GM12878 (cell line): Measurements from ENCODE around the gene FAM221A. TPM values are rescaled to one million over a fixed set of nuclear protein-coding genes. Genes with fewer than 3 reads are reported as not detected.

Experiments used
- ATAC-seq: fragments of 200-7000 bp; cut with Tn5 transposase; 3 replicates; pipeline ENCODE4 v1.9.1; 2020; ENCODE audit warnings: mild to moderate bottlenecking, moderate library complexity
- BruUV-seq: library from RNA; stranded (reverse); fragments of 400-500 nt; replicated peaks from 2 replicates; lab custom pipeline; 2021; lab: Mats Ljungman, UMichigan
- CTCF ChIA-PET: fragments of 300-600 bp; sonication (Branson Sonifier 250); formaldehyde crosslinking; extraction: SDS; loops from one replicate; lab custom pipeline; 2021; ENCODE audit warnings: inconsistent platforms; lab: Yijun Ruan, JAX
- POLR2A ChIA-PET: fragments of 350-600 bp; formaldehyde crosslinking; extraction: SDS; loops from one replicate; lab custom pipeline; 2021; ENCODE audit warnings: inconsistent platforms; lab: Charles Lee
- RAD21 ChIA-PET: fragments of 300-600 bp; sonication (Branson Sonifier 250); formaldehyde crosslinking; loops from one replicate; lab custom pipeline; 2023; ENCODE audit warnings: antibody characterized with exemption; ENCODE audit not compliant: unreplicated experiment; lab: Charles Lee
- SMC1A ChIA-PET: fragments of 300-600 bp; sonication (Branson Sonifier 250); formaldehyde crosslinking; loops from one replicate; lab custom pipeline; 2023; ENCODE audit not compliant: unreplicated experiment, uncharacterized antibody; lab: Charles Lee
- DNase-seq: peaks from one replicate; pipeline ENCODE4 v3.0.0-alpha.2; 2011; ENCODE audit warnings: low read depth, low spot score
- FAIRE-seq: peaks from 3 replicates; lab custom pipeline; 2011; peaks lifted over from hg19 to GRCh38; lab: Jason Lieb, UNC
- H2AFZ ChIP-seq: 2 replicates; pipeline ENCODE4 v1.6.0; 2011; ENCODE audit warnings: low read depth, low read length, control low read depth; ENCODE audit not compliant: control insufficient read depth
- H3K27ac ChIP-seq: 2 replicates; pipeline ENCODE4 v1.5.1; 2011; ENCODE audit warnings: control low read depth; ENCODE audit not compliant: control insufficient read depth, insufficient read depth
- H3K27me3 ChIP-seq, 2 experiments: replicated peaks in 1 of 2; 2 replicates each; pipeline versions ENCODE4 v1.6.0 to v1.6.1; 2011; ENCODE audit warnings: low read length in 1 of 2; ENCODE audit not compliant: control insufficient read depth in 2 of 2, insufficient read depth in 2 of 2
- H3K36me3 ChIP-seq, 2 experiments: 2 replicates each; pipeline ENCODE4 v1.5.1; 2011; ENCODE audit warnings: low read length in 1 of 2; ENCODE audit not compliant: control insufficient read depth in 2 of 2, insufficient read depth in 2 of 2
- H3K4me1 ChIP-seq: 2 replicates; pipeline ENCODE4 v1.6.1; 2011; ENCODE audit warnings: mild to moderate bottlenecking, low read length, moderate library complexity, mixed read lengths; ENCODE audit not compliant: control insufficient read depth, insufficient read depth
- H3K4me2 ChIP-seq: 2 replicates; pipeline ENCODE4 v1.6.0; 2011; ENCODE audit warnings: control low read depth; ENCODE audit not compliant: control insufficient read depth, insufficient read depth
- H3K4me3 ChIP-seq: fragments of 200-600 bp; sonication (generic); 2 replicates; pipeline ENCODE4 v1.5.1; 2016
- H3K79me2 ChIP-seq: 2 replicates; pipeline ENCODE4 v1.6.0; 2011; ENCODE audit warnings: low read length; ENCODE audit not compliant: control insufficient read depth, insufficient read depth
- H3K9ac ChIP-seq: 2 replicates; pipeline ENCODE4 v1.8.0; 2011; ENCODE audit warnings: low read length, control low read depth, mixed read lengths; ENCODE audit not compliant: control insufficient read depth, insufficient read depth
- H3K9me3 ChIP-seq: replicated peaks from 3 replicates; pipeline ENCODE4 v1.5.1; 2011; ENCODE audit warnings: mild to moderate bottlenecking, low read length; ENCODE audit not compliant: control insufficient read depth, insufficient read depth
- H4K20me1 ChIP-seq: 2 replicates; pipeline ENCODE4 v1.6.0; 2011; ENCODE audit not compliant: control insufficient read depth, insufficient read depth
- ATF2 ChIP-seq: IDR thresholded peaks from 2 replicates; pipeline ENCODE4 v1.6.1; 2012; ENCODE audit warnings: low read length, inconsistent platforms
- CBX3 ChIP-seq: fragments of 200-600 bp; sonication (generic); IDR thresholded peaks from 2 replicates; pipeline ENCODE4 v1.6.1; 2016; ENCODE audit warnings: low read depth, borderline replicate concordance
- CTCF ChIP-seq, 3 experiments: IDR thresholded peaks in 2 of 3; conservative IDR thresholded peaks in 1 of 3; 2 replicates each; pipeline ENCODE4 v1.5.1; 2011; ENCODE audit warnings: low read depth in 3 of 3, low read length in 3 of 3, mild to moderate bottlenecking in 3 of 3, control low read depth in 2 of 3, moderate library complexity in 2 of 3, inconsistent platforms in 1 of 3, mixed read lengths in 1 of 3; ENCODE audit not compliant: control insufficient read depth in 2 of 3, insufficient read depth in 1 of 3; ENCODE audit errors: extremely low read depth in 1 of 3
- EED ChIP-seq: sonication (generic); IDR thresholded peaks from 2 replicates; pipeline ENCODE4 v1.6.1; 2016; ENCODE audit warnings: antibody characterized with exemption, low read depth
- FOS ChIP-seq: IDR thresholded peaks from 3 replicates; pipeline ENCODE4 v1.6.1; 2011; ENCODE audit warnings: borderline replicate concordance; ENCODE audit not compliant: insufficient read length; ENCODE audit errors: extremely low read depth
- KAT2A ChIP-seq: conservative IDR thresholded peaks from 2 replicates; pipeline ENCODE4 v1.6.1; 2011; ENCODE audit warnings: low read depth, low read length; ENCODE audit not compliant: control insufficient read depth
- MEF2A ChIP-seq: IDR thresholded peaks from 2 replicates; pipeline ENCODE4 v1.6.1; 2011; ENCODE audit warnings: low read depth, mild to moderate bottlenecking, low read length, moderate library complexity; ENCODE audit not compliant: insufficient read depth
- POU2F2 ChIP-seq: IDR thresholded peaks from 3 replicates; pipeline ENCODE4 v1.6.1; 2011; ENCODE audit warnings: low read depth, mild to moderate bottlenecking, low read length, borderline replicate concordance
- RELA ChIP-seq: fragments of 450-650 bp; IDR thresholded peaks from 2 replicates; pipeline ENCODE4 v1.8.0; 2014; ENCODE audit warnings: borderline replicate concordance; ENCODE audit not compliant: partially characterized antibody
- REST ChIP-seq: IDR thresholded peaks from 2 replicates; pipeline ENCODE4 v1.6.1; 2012; ENCODE audit warnings: mild to moderate bottlenecking, low read depth, low read length
- SMAD1 ChIP-seq: fragments of 450-650 bp; IDR thresholded peaks from 2 replicates; pipeline ENCODE4 v1.6.1; 2018; ENCODE audit warnings: mild to moderate bottlenecking, low read depth; ENCODE audit not compliant: partially characterized antibody
- SMARCA5 ChIP-seq: fragments of 450-650 bp; IDR thresholded peaks from 2 replicates; pipeline ENCODE4 v1.6.1; 2017; ENCODE audit warnings: mild to moderate bottlenecking
- USF2 ChIP-seq: IDR thresholded peaks from 2 replicates; pipeline ENCODE4 v1.6.1; 2011; ENCODE audit warnings: low read depth, low read length, improper control_type of control experiment, borderline replicate concordance
- YY1 ChIP-seq: IDR thresholded peaks from 2 replicates; pipeline ENCODE4 v1.6.1; 2011; ENCODE audit warnings: low read depth, mild to moderate bottlenecking, low read length
- ZBED1 ChIP-seq: IDR thresholded peaks from 2 replicates; pipeline ENCODE4 v1.6.1; 2016; ENCODE audit warnings: borderline replicate concordance
- WGBS: methylation state at CpG from one replicate; pipeline ENCODE4 v1.1.6; 2016; ENCODE audit warnings: low lambda C conversion rate; ENCODE audit not compliant: insufficient replicate concordance, insufficient coverage; ENCODE audit errors: missing lambda C conversion rate; 5-methylcytosine and 5-hydroxymethylcytosine counted together
- in situ Hi-C: fragments of 300-500 bp; cut with MboI; formaldehyde crosslinking; loops from 9 replicates; pipeline ENCODE4 v1.14.3; 2018; ENCODE audit warnings: mixed read lengths
- intact Hi-C: fragments of 100-400 bp; cut with micrococcal nuclease; formaldehyde crosslinking; loops from one replicate; pipeline ENCODE4 v1.14.2; 2022; ENCODE audit not compliant: unreplicated experiment
- polyA plus RNA-seq, 11 experiments: library from polyadenylated mRNA; depleted of rRNA in 4 of 11; unstranded in 6 of 11; stranded (reverse) in 5 of 11; fragments of >200 nt; fragmentation: Nextera tagmentation in 4 of 11; fragmentation: Illumina TruSeq in 1 of 11; extraction: Ambion mirVana in 4 of 11; extraction: Trizol in 1 of 11; gene quantifications; 1 replicate in 1 of 11; 2 replicates in 10 of 11; pipeline versions ENCODE4 v1.2.1 to v1.2.3, GENCODE V29; 2011 to 2016; ENCODE audit warnings: inconsistent platforms in 2 of 11, missing spikeins in 2 of 11, low read depth in 1 of 11
- total RNA-seq, 4 experiments: library from RNA; depleted of rRNA in 3 of 4; stranded (reverse); fragments of >200 nt in 3 of 4; fragmentation: Illumina TruSeq in 1 of 4; extraction: Trizol in 1 of 4; gene quantifications; 2 replicates each; pipeline versions ENCODE4 v1.2.1 to v1.2.3, GENCODE V29; 2013 to 2021

Gene FAM221A
- total and polyA plus RNA-seq, 10 of the 15 experiments (the other 5 are each of a cell fraction or from before 2014, with no cell fraction given) = 6.3 to 16.7 (median 9.7) TPM

GRCh38 chr7:23696916-23697441, 17.0 kb downstream of the FAM221A start:
- no peak overlapping the region for H3K4me2 ChIP-seq
- SMC1A ChIA-PET = interaction anchor here (0.7 to 4.7 kb wide), 22 partner anchors 9 to 684 kb away, joined by 3 to 57 read pairs (median 4); partner anchors contain the start of genes CCDC126 and STK31
- no peak for FAIRE-seq
- H3K27ac ChIP-seq = no peak overlapping the region
- peak; percentile 97 for ATAC-seq
- BruUV-seq = no TSS peak
- H3K4me1 ChIP-seq = no peaks in the 10 kb centered on the region
- POLR2A ChIA-PET = interaction anchor here (0.9 kb wide), 1 partner anchor 97 kb away, joined by 4 read pairs; no protein-coding TSS in a partner anchor
- H2AFZ ChIP-seq = peak overlapping the region; percentile 49
- intact Hi-C loops (loop anchor here (5.0 kb wide), 1 partner anchor 125 kb away; no protein-coding TSS in a partner anchor), in situ Hi-C loops (no loop called here)
- WGBS = 5% methylated on average over 7 of the region's 7 CpGs
- no peaks in the 10 kb centered on the region for H4K20me1 ChIP-seq
- H3K36me3 ChIP-seq = peaks cover 0 to 10% of the 10 kb centered on the region in 2 experiments; a peak in 2 of 4 replicates
- RAD21 ChIA-PET = interaction anchor here (0.6 to 4.3 kb wide), 17 partner anchors 10 to 969 kb away, joined by 3 to 32 read pairs (median 5); partner anchors contain the start of genes CCDC126, FAM221A and STK31
- no peak overlapping the region for H3K4me3 ChIP-seq
- H3K79me2 ChIP-seq = no peaks in the 10 kb centered on the region
- no peaks in the 10 kb centered on the region for H3K27me3 ChIP-seq
- no peaks in the 10 kb centered on the region; the same call in 1 of the 3 replicates for H3K9me3 ChIP-seq
- no peak for DNase-seq
- CTCF ChIA-PET = interaction anchor here (0.6 to 7.9 kb wide), 44 partner anchors 13 to 1251 kb away, joined by 3 to 148 read pairs (median 4); partner anchors contain the start of genes CCDC126, FAM221A and STK31
- H3K9ac ChIP-seq = no peak overlapping the region
- TF ChIP-seq KAT2A (no peak), SMAD1 (no peak), EED (0 out of 2 replicates have a peak, but pooled peaks have one; percentile 37), REST (no peak), YY1 (peak; percentile 40; the same call in 1 of the 2 replicates), CBX3 (no peak), RELA (no peak), USF2 (no peak), SMARCA5 (0 out of 2 replicates have a peak, but pooled peaks have one; percentile 54), CTCF (IDR thresholded peaks at IDR 0.05 in 2 of 3, conservative IDR thresholded peaks at IDR 0.05 in 1 of 3; ENCODE audit: control insufficient read depth in 2 of 3, extremely low read depth in 1 of 3, insufficient read depth in 1 of 3, low read depth in 3 of 3, low read length in 3 of 3) (peak; percentile 72 to 89 (median 73)), MEF2A (no peak), POU2F2 (no peak), ZBED1 (no peak), FOS (no peak), ATF2 (no peak)
